ENCODE data around the gene MTHFD1L.

The MTHFD1L gene

GRCh38 chr6:150866991-150867501 is 1.5 kb downstream of the MTHFD1L start:
- TF ChIP-seq CTCF (conservative IDR thresholded peaks at IDR 0.05; ENCODE audit: low read length) (no peak), EZH2phosphoT487 (IDR thresholded peaks at IDR 0.05; ENCODE audit: borderline replicate concordance) (no peak)
- Histone ChIP-seq H3K4me3 (ENCODE audit: low read length, poor library complexity, severe bottlenecking) (peak overlapping the region; percentile 96), H3K9me3 (ENCODE audit: insufficient read depth, low read depth, low read length) (no peaks in the 10 kb centered on the region), H3K9ac (ENCODE audit: low read depth, low read length, poor library complexity, severe bottlenecking) (peak overlapping the region; percentile 94), H3K36me3 (ENCODE audit: insufficient read depth, low read length) (no peaks in the 10 kb centered on the region), H3F3A (ENCODE audit: low read depth) (no peaks in the 10 kb centered on the region), H4K20me1 (ENCODE audit: insufficient read depth, low read length, poor library complexity, severe bottlenecking) (peaks cover 5% of the 10 kb centered on the region), H3K79me2 (ENCODE audit: insufficient read depth, low read length) (peaks cover 51% of the 10 kb centered on the region), H3K4me2 (ENCODE audit: low read depth, low read length, poor library complexity, severe bottlenecking) (peak overlapping the region; percentile 85), H3K9me2 (replicated peaks; ENCODE audit: low read depth, low read length) (no peaks in the 10 kb centered on the region), H3K27me3 (ENCODE audit: insufficient read depth, low read length, poor library complexity, severe bottlenecking) (no peaks in the 10 kb centered on the region), H2AFZ (ENCODE audit: low read length) (peak overlapping the region; percentile 79), H3K4me1 (ENCODE audit: insufficient read depth, low read length, poor library complexity, severe bottlenecking) (peaks cover 12% of the 10 kb centered on the region)

- no peaks in the 10 kb centered on the region for H3K9me2 ChIP-seq (replicated peaks; ENCODE audit: low read depth, low read length)
- no peak overlapping the region for H2AFZ ChIP-seq (ENCODE audit: low read length)
- TF ChIP-seq EZH2phosphoT487 (IDR thresholded peaks at IDR 0.05; ENCODE audit: borderline replicate concordance) (no peak), CTCF (conservative IDR thresholded peaks at IDR 0.05; ENCODE audit: low read length) (no peak)
- no peak overlapping the region for H3K9ac ChIP-seq (ENCODE audit: low read depth, low read length, poor library complexity, severe bottlenecking)
- peak overlapping the region; percentile 85 for H3K4me2 ChIP-seq (ENCODE audit: low read depth, low read length, poor library complexity, severe bottlenecking)
- H3K27me3 ChIP-seq (ENCODE audit: insufficient read depth, low read length, poor library complexity, severe bottlenecking) = no peaks in the 10 kb centered on the region
- peaks cover 9% of the 10 kb centered on the region for H3K4me1 ChIP-seq (ENCODE audit: insufficient read depth, low read length, poor library complexity, severe bottlenecking)
- peaks cover 68% of the 10 kb centered on the region for H3K79me2 ChIP-seq (ENCODE audit: insufficient read depth, low read length)
- H3K36me3 ChIP-seq (ENCODE audit: insufficient read depth, low read length) = no peaks in the 10 kb centered on the region
- H4K20me1 ChIP-seq (ENCODE audit: insufficient read depth, low read length, poor library complexity, severe bottlenecking) = peaks cover 5% of the 10 kb centered on the region
- no peaks in the 10 kb centered on the region for H3K9me3 ChIP-seq (ENCODE audit: insufficient read depth, low read depth, low read length)
- H3K4me3 ChIP-seq (ENCODE audit: low read length, poor library complexity, severe bottlenecking) = peak overlapping the region; percentile 13
- no peaks in the 10 kb centered on the region for H3F3A ChIP-seq (ENCODE audit: low read depth)
Measured at GRCh38 chr6:150868759-150869158, 3.3 kb downstream of the MTHFD1L start.

GRCh38 chr6:150874179-150874578 is 8.7 kb downstream of the MTHFD1L start:
- Histone ChIP-seq H3K36me3 (ENCODE audit: insufficient read depth, low read length) (peaks cover 30% of the 10 kb centered on the region; the same call in 1 of the 2 replicates), H2AFZ (ENCODE audit: low read length) (no peak overlapping the region), H3K4me3 (ENCODE audit: low read length, poor library complexity, severe bottlenecking) (no peak overlapping the region), H3K9ac (ENCODE audit: low read depth, low read length, poor library complexity, severe bottlenecking) (no peak overlapping the region), H3K9me2 (replicated peaks; ENCODE audit: low read depth, low read length) (no peaks in the 10 kb centered on the region), H4K20me1 (ENCODE audit: insufficient read depth, low read length, poor library complexity, severe bottlenecking) (peaks cover 11% of the 10 kb centered on the region), H3K4me1 (ENCODE audit: insufficient read depth, low read length, poor library complexity, severe bottlenecking) (peaks cover 4% of the 10 kb centered on the region), H3F3A (ENCODE audit: low read depth) (no peaks in the 10 kb centered on the region), H3K79me2 (ENCODE audit: insufficient read depth, low read length) (peaks cover 77% of the 10 kb centered on the region), H3K9me3 (ENCODE audit: insufficient read depth, low read depth, low read length) (no peaks in the 10 kb centered on the region), H3K27me3 (ENCODE audit: insufficient read depth, low read length, poor library complexity, severe bottlenecking) (no peaks in the 10 kb centered on the region), H3K4me2 (ENCODE audit: low read depth, low read length, poor library complexity, severe bottlenecking) (no peak overlapping the region)
- TF ChIP-seq CTCF (conservative IDR thresholded peaks at IDR 0.05; ENCODE audit: low read length) = no peak
- TF ChIP-seq EZH2phosphoT487 (IDR thresholded peaks at IDR 0.05; ENCODE audit: borderline replicate concordance) = no peak
